GM12892 (cell line): Measurements from ENCODE around the gene PPP2R5C.

Experiments used
- DNase-seq: peaks from one replicate; pipeline ENCODE4 v3.0.0; 2011; ENCODE audit not compliant: insufficient read length
- FAIRE-seq: peaks from 2 replicates; lab custom pipeline; 2011; peaks lifted over from hg19 to GRCh38; lab: Jason Lieb, UNC
- POLR2A ChIP-seq: IDR thresholded peaks from 2 replicates; pipeline ENCODE4 v1.6.1; 2011; ENCODE audit warnings: low read depth, low read length, control low read depth
- POLR2AphosphoS5 ChIP-seq: IDR thresholded peaks from 2 replicates; pipeline ENCODE4 v1.6.1; 2011; ENCODE audit warnings: low read depth, low read length, control low read depth
- TAF1 ChIP-seq: IDR thresholded peaks from 2 replicates; pipeline ENCODE4 v1.6.1; 2011; ENCODE audit warnings: low read depth, mild to moderate bottlenecking, control low read depth, low read length, borderline replicate concordance

Gene PPP2R5C

DNA sequence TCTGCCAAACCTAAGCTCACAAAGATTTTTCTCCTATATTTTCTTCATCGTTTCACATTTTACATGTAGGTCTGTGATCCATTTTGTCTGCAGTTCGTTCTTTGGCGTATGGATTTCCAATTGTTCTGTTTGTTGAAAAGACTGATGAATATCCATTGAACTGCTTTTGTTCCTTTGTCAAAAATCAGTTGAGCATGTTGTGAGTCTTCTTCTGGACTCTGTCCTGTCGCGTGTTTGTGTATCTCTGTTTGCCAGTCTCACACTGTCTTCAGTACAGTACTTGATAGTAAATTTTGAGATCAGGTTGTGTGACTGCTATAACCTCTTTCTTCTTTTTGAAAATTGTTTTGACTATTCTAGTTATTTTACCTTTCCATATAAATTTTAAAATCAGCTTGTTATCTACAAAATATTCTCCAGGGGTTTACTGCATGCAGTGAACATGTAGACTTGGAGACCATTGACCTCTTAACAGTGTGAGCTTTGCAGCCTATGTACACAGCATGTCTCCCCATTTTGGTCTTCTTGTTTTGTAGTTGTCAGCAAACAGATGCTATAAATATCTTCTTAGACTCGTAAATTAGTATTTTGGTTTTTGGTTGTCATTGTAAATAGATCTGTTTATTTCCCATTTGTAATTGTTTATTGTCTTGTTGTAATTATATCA is 108.9 kb downstream of the PPP2R5C start:
- TF ChIP-seq TAF1 (no peak), POLR2A (no peak), POLR2AphosphoS5 (no peak)
- no peak for FAIRE-seq

GRCh38 chr14:101872346-101872745 is 110.8 kb downstream of the PPP2R5C start:
- FAIRE-seq (no peak), DNase-seq (no peak)
- TF ChIP-seq TAF1 (no peak), POLR2A (no peak), POLR2AphosphoS5 (no peak)

More for the DNA sequence above, 108.9 kb downstream of the PPP2R5C start:
- DNase-seq, result no peak

DNA sequence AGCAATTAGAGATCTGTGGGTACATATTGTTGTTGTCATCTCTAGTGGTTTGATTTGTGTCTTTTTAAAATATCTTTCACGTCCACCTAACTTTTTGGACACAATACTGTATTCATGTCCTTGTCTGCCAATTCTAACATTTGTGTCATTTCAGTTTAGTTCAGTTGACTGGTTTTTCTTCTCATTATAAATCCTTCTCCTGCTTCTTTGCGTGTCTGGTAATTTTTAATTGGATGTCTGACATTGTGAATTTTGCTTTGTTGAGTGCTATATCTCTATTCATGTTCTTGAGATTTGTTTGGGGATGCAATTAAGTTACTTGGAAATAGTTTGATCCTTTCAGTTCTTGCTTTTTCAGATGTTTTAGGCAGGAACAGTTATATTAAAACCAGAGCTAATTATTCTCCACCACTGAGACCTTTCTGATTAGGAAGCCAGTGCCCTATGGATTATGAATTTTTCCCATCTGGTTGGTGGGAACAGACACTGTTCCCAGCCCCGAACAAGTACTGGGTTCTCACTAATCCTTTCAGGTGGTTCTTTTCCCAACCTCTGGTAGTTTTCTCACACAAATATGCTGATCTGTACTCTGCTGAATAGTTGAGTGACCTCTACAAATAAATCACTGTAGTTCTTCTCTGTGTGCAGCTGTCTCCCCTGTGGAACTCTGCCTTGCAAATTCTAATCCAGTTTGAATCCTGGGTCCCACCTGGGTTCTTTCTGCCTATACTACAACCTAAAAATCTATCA is 111.7 kb downstream of the PPP2R5C start:
- no peak for FAIRE-seq
- DNase-seq, result no peak
- TF ChIP-seq POLR2A (no peak), POLR2AphosphoS5 (no peak), TAF1 (no peak)

DNA sequence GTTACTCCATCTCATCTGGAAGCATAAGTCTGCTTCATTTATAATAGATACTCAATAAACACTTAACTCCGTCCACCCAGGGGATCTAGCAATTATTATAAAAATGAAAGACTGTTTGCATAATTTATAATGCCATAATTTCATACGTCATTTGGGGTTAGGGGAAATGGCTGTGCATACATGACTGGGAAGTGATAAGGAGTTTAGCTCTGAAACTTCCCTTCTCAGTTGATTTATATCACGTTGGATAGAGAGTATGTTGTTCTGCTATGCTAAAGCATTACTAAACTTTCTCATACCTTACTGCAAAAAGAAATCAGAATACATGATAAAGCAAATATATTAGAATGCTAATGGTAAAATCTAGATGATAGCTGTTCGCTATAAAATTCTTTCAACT is 112.5 kb downstream of the PPP2R5C start:
- FAIRE-seq, result no peak
- TF ChIP-seq TAF1 (no peak), POLR2AphosphoS5 (no peak), POLR2A (no peak)

GRCh38 chr14:101875041-101875726 is 113.7 kb downstream of the PPP2R5C start:
- peak; percentile 78 for FAIRE-seq
- DNase-seq, result no peak
- TF ChIP-seq POLR2AphosphoS5 (no peak), TAF1 (no peak), POLR2A (no peak)

More for the DNA sequence above, 112.5 kb downstream of the PPP2R5C start:
- DNase-seq, result no peak

GRCh38 chr14:101875727-101876554 is 114.4 kb downstream of the PPP2R5C start:
- peak; percentile 87 for FAIRE-seq
- DNase-seq, result no peak
- TF ChIP-seq TAF1, result no peak
- no peak for TF ChIP-seq POLR2AphosphoS5
- no peak for TF ChIP-seq POLR2A

- TF ChIP-seq POLR2AphosphoS5 (peak; percentile 44; the same call in 1 of the 2 replicates), TAF1 (no peak)
- peak; percentile 52 for DNase-seq
- peak; percentile 99 for FAIRE-seq
Observed at GRCh38 chr14:101876555-101876938, 115.0 kb downstream of the PPP2R5C start.

GRCh38 chr14:101877766-101878165 is 116.3 kb downstream of the PPP2R5C start:
- FAIRE-seq (peak; percentile 38), DNase-seq (no peak)
- no peak for TF ChIP-seq POLR2A

DNA sequence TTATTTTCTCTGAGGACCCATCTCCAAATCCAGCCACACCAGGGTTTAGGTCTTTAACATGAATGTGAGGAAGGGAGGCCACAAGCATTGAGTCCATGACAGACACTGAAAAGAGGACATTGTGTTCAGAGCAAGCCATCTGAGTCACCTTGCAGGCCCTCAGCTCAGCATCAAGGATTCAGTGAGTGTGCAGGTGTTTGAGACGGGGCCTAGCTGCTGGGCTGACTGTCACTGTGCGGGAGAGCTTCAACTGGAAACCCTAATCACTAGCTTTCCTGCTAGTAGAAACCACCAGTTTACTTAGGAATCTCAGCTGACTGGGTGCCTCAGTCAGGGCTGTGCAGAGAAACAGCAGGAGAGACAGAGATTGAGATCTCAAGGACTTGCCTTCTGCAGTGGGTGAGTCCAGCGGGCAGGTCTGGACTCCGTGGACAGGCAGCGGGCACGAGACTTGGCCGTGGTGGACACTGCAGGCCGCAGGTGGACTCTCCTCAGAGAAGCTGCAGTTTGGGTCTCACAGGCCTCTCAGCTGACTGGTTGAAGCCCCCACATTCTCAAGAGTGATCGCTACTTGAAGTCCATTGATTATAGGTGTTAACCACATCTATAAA is 116.8 kb downstream of the PPP2R5C start:
- TF ChIP-seq POLR2AphosphoS5, result no peak
- no peak for DNase-seq
- no peak for FAIRE-seq

GRCh38 chr14:101878822-101879528 is 117.5 kb downstream of the PPP2R5C start:
- no peak for TF ChIP-seq POLR2AphosphoS5
- no peak for TF ChIP-seq POLR2A
- no peak for TF ChIP-seq TAF1
- no peak for FAIRE-seq
- DNase-seq, result no peak
